D721Med (cell line): Measurements from ENCODE around the gene PIGM.
"Not testable (repeated sequence)": the region's sequence is repeated elsewhere in the genome, so short reads cannot be mapped to it uniquely, and the experiment has no call there.

Experiments
- DNase-seq: peaks from one replicate; pipeline ENCODE4 v3.0.0; 2011; ENCODE audit warnings: low spot score; ENCODE audit not compliant: insufficient read length
- FAIRE-seq: peaks from 2 replicates; lab custom pipeline; 2011; peaks lifted over from hg19 to GRCh38; lab: Jason Lieb, UNC
- TF ChIP-seq, protein P1 (sequence below): IDR thresholded peaks from 2 replicates; pipeline ENCODE4 v1.5.1; 2012; ENCODE audit warnings: mild to moderate bottlenecking, control low read depth; ENCODE audit not compliant: insufficient read depth; ENCODE audit errors: missing control alignments

The PIGM gene

DNA sequence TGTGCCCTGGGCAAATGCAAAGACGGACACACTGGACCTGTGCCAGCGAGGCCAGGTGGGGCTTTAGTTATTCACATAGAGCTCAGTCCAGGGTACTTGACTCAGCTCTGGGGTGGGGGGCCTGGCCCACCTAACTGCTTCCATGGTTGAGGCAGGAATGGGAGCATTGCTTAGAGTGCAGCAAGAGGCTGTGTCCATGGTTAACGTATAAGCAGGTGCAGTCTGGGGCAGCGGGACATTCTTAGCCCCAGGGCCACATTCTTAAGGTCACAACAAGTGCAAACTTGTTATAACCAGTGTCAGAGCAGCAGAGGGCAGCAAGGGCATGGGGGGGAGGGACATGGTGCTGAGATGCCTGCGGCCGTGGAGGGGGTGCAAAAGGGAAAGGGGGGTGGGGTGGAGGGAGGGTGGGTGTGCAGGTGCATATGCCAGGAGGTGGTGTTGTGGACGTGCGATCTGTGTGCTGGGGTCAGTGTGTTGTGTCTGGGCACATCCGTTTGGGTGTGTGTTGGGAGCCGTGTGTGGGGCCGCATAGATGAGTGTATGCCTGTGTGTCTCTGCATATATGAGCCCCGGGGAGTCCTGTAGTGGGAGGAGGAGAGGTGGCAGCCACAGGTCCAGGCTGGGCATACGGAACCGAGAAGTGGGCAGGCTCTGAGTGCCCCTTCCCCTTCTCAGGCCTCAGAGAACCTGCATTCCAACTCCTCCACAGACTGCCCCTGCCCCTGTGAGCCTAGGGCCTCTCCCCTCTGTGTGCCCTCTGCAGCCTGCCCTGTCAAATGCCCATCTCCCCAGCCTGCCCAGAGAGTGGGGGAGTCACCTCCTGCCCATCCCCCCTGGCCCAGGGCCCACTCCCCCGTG, 29.8 kb upstream of the PIGM start:
- TF ChIP-seq, protein P1, sequence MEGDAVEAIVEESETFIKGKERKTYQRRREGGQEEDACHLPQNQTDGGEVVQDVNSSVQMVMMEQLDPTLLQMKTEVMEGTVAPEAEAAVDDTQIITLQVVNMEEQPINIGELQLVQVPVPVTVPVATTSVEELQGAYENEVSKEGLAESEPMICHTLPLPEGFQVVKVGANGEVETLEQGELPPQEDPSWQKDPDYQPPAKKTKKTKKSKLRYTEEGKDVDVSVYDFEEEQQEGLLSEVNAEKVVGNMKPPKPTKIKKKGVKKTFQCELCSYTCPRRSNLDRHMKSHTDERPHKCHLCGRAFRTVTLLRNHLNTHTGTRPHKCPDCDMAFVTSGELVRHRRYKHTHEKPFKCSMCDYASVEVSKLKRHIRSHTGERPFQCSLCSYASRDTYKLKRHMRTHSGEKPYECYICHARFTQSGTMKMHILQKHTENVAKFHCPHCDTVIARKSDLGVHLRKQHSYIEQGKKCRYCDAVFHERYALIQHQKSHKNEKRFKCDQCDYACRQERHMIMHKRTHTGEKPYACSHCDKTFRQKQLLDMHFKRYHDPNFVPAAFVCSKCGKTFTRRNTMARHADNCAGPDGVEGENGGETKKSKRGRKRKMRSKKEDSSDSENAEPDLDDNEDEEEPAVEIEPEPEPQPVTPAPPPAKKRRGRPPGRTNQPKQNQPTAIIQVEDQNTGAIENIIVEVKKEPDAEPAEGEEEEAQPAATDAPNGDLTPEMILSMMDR, result no peak
- FAIRE-seq (no peak), DNase-seq (no peak)

DNA sequence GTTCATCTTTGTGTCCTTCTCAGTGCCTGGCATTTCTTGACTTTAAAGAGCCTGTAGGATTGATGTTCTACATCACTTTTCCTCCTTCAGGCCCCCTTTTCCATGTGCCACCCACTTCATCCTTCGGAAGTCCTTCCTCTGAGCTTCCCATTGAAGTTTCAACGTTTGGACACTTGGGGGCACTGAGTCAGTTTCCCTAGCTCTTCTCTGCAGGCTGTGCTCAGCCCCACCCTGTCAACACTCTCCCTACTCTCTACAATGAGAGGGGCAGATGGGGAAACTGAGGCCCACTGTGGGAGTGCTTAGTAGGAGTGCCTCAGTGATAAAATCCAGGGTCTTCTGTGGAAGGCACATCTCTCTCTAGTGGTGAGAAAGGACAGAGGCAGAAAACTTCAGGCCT, 26.3 kb upstream of the PIGM start:
- DNase-seq (no peak), FAIRE-seq (no peak)
- TF ChIP-seq, protein P1, result no peak

DNA sequence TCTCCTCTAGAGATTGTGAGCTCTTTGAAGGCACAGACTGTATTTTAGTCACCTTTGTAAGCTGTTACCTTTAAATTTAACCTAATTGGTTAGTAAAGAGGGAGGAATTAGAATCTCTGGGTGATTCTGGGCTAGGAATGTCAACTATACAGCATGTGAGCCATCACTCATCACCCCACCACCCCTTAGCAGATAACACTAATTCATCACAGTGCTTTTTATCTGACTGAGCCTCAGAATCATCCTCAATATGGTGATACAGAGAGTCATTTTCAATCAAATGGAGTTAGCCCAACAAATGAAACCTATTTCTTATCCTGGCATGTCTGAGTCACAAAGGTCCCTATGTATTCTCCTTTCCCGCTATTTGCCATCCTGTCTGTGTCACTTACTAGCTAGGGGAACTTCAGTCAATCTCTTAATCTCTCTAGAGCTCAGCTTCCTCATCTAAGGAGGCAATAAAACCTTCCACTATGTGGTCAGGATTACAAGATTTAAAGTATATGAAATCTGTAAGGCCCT, 24.9 kb upstream of the PIGM start:
- DNase-seq (no peak), FAIRE-seq (no peak)
- TF ChIP-seq, protein P1, result no peak

DNA sequence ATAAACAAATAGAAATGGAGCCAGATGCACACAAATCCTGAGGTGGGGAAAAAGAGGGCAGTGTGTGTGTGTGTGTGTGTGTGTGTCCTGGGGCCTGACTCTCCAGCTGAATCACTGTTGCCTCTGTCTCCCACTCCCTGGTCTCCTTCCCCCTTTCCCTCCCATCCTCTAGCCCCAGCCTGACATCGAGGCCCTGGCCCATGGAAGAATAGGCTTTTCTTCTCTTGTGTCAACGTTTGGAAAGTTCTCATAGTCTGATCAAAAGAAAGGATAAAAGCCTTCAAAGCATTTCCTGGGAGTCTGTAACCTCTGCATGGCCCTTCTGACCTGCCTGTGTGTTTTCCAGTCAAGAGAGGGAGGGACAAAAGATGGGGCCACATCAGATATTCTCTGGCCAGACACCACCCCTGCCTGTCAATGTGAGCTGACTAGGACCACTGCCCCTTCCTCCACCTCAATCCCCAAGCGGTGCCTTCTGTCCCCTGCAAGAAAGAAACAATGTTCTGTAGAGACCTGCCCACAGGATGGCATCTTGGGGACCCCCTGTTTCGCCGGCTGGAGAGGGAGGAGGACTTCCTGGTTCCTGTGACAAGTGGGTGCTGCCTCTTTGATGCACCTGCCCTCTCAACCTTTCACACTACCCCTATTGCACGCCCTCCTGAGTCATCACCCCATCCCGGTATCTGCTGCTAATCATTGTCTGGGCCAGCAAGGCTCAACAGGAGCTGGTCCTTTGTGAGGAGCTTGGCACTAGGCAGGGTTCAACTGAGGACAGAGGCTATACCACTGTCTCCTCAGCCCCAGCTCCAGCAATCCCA, 22.0 kb upstream of the PIGM start:
- DNase-seq (no peak), FAIRE-seq (no peak)
- TF ChIP-seq, protein P1, result no peak

DNA sequence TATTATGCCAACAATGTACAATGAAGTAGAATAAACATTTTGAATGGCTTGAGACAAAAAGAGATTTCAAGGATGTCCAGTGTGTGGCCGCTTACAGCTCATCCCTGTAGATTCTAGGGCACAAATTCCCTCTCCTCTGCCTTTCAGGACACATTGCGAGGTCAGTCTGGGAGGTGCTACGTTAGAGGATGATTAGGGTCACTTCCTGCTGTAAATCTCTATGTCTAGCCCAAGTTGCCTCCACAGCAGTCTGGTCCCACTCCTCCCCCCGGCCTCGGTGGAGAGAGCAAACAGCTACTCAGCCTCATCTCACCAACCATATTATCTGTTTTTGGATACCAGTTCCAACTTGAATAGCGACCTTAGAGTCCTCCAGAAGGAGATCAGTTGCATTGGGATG, 21.1 kb upstream of the PIGM start:
- FAIRE-seq, result no peak
- DNase-seq, result no peak
- TF ChIP-seq, protein P1, result no peak

DNA sequence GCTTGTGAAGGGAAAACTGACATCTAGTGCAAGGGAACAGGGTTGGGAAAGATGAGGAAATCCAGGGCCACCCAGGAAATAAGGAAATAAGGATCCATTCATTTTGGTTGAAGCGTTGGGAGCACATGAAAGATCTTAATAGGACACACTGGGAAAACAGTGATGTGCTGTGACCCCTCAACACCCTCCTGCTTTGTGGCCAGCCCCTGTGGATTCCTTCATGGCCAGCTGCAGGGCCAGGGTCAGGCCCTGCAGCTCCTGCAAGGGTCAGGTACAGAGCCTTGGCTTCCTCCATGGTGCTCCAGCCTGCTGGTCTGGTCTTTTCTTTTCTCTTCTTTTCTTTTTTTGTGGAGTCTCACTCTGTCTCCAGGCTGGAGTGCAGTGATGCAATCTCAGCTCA, 18.8 kb upstream of the PIGM start:
- no peak for FAIRE-seq
- TF ChIP-seq, protein P1, result no peak

DNA sequence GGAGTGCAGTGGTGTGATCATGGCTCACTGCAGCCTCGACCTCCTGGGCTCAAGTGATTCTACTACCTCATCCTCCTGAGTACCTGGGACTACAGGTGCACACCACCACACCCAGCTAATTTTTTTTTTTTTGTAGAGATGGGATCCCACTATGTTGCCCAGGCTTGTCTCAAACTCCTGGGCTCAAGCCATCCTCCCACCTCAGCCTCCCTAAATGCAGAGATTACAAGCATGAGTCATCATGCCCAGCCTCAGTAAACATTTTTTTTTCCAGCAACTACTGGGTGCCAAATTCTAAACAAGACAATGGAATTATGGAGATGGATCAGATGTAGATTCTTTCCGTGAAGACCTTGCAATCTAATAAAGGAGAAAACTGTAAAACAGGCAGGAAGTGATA, 18.4 kb upstream of the PIGM start:
- FAIRE-seq, DNase-seq: not testable (repeated sequence)

More for the DNA sequence above, 18.8 kb upstream of the PIGM start:
- no peak for DNase-seq
